SK-N-SH treated with all-trans-retinoic acid at 6 μM for 48 hours (cell line): ENCODE measurements around the gene PPM1H.

Source experiments
- ZC3H10 ChIP-seq: fragments of 250-450 bp; sonication (Bioruptor Pico); IDR thresholded peaks from 2 replicates; pipeline ENCODE4 v1.5.1; 2021; ENCODE audit warnings: mild to moderate bottlenecking, moderate library complexity
- ZFP3 ChIP-seq: fragments of 250-450 bp; sonication (Bioruptor Pico); IDR thresholded peaks from 2 replicates; pipeline ENCODE4 v1.5.0; 2020; ENCODE audit warnings: mild to moderate bottlenecking, moderate library complexity
- TF ChIP-seq, protein P1 (sequence below): fragments of 250-450 bp; sonication (Bioruptor Pico); IDR thresholded peaks from 2 replicates; pipeline ENCODE4 v1.8.0; 2020; ENCODE audit warnings: mild to moderate bottlenecking, moderate library complexity, borderline replicate concordance

DNA sequence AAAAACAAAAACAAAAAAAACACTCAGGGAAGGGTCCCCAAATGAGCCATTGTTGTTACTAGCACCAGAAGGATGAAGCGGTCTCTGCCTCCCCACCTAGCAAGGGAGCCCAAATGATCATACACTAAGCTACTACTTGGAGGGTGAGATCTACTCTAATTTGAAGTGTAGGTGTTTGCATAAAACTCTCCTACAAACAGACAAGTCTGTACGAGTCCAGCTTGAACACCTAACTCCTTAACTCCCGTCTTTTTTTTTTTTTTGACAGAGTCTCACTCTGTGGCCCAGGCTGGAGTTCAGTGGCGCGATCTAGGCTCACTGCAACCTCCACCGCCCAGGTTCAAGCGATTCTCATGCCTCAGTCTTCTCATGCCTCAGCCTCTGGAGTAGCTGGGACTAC lies 132.6 kb downstream of the PPM1H start:
- TF ChIP-seq, protein P1, sequence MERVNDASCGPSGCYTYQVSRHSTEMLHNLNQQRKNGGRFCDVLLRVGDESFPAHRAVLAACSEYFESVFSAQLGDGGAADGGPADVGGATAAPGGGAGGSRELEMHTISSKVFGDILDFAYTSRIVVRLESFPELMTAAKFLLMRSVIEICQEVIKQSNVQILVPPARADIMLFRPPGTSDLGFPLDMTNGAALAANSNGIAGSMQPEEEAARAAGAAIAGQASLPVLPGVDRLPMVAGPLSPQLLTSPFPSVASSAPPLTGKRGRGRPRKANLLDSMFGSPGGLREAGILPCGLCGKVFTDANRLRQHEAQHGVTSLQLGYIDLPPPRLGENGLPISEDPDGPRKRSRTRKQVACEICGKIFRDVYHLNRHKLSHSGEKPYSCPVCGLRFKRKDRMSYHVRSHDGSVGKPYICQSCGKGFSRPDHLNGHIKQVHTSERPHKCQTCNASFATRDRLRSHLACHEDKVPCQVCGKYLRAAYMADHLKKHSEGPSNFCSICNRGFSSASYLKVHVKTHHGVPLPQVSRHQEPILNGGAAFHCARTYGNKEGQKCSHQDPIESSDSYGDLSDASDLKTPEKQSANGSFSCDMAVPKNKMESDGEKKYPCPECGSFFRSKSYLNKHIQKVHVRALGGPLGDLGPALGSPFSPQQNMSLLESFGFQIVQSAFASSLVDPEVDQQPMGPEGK (CRISPR knock-in tag) = no peak
- no peak for TF ChIP-seq ZFP3
- no peak for TF ChIP-seq ZC3H10 (CRISPR knock-in tag)
